WTC11 (cell line): ENCODE measurements around the gene GALNT7. TPM values are rescaled to one million over a fixed set of nuclear protein-coding genes. Genes with fewer than 3 reads are reported as not detected.

ENCODE experiments used
- ATAC-seq: fragments of 200-7000 bp; cut with Tn5 transposase; 2 replicates; pipeline ENCODE4 v1.10.0; 2021; ENCODE audit warnings: mild to moderate bottlenecking, moderate library complexity
- CTCF ChIA-PET: fragments of 300-600 bp; sonication (Branson Sonifier 250); formaldehyde crosslinking; loops from one replicate; lab custom pipeline; 2021; ENCODE audit warnings: antibody characterized with exemption; lab: Charles Lee
- POLR2A ChIA-PET: fragments of 350-600 bp; sonication (Branson Sonifier 250); formaldehyde crosslinking; loops from one replicate; lab custom pipeline; 2021; ENCODE audit warnings: antibody characterized with exemption; lab: Charles Lee
- DNase-seq: peaks from one replicate; pipeline ENCODE4 v3.0.0; 2021; ENCODE audit warnings: low spot score
- H3K27ac Mint-ChIP-seq: 2 replicates; pipeline ENCODE4 v1.8.0; 2021; ENCODE audit warnings: mixed read lengths
- H3K27me3 Mint-ChIP-seq: 2 replicates; pipeline ENCODE4 v1.8.0; 2021; ENCODE audit warnings: low read depth, mild to moderate bottlenecking, moderate library complexity, mixed read lengths
- H3K36me3 Mint-ChIP-seq: 2 replicates; pipeline ENCODE4 v1.8.0; 2021; ENCODE audit warnings: mixed read lengths
- H3K4me1 Mint-ChIP-seq: 2 replicates; pipeline ENCODE4 v1.8.0; 2022; ENCODE audit warnings: mixed read lengths
- H3K4me3 Mint-ChIP-seq: 2 replicates; pipeline ENCODE4 v1.8.0; 2021; ENCODE audit warnings: mild to moderate bottlenecking, moderate library complexity, mixed read lengths
- H3K9me3 Mint-ChIP-seq: 2 replicates; pipeline ENCODE4 v1.8.0; 2021; ENCODE audit warnings: mixed read lengths
- ATF1 ChIP-seq: sonication (generic); formaldehyde crosslinking; IDR thresholded peaks from 2 replicates; pipeline ENCODE4 v1.8.1; 2023; ENCODE audit warnings: mild to moderate bottlenecking, moderate library complexity, missing genetic modification reagents
- ERG ChIP-seq: fragments of 250-450 bp; sonication (Bioruptor Pico); IDR thresholded peaks from 2 replicates; pipeline ENCODE4 v1.8.0; 2021; ENCODE audit warnings: mild to moderate bottlenecking
- GABPB1 ChIP-seq: sonication (generic); formaldehyde crosslinking; IDR thresholded peaks from 2 replicates; pipeline ENCODE4 v1.8.1; 2023; ENCODE audit warnings: mild to moderate bottlenecking, missing genetic modification reagents
- HMGA2 ChIP-seq: fragments of 250-450 bp; sonication (Bioruptor Pico); IDR thresholded peaks from 2 replicates; pipeline ENCODE4 v1.4.0; 2021; ENCODE audit warnings: mild to moderate bottlenecking, moderate library complexity
- HMGXB4 ChIP-seq: sonication (generic); formaldehyde crosslinking; IDR thresholded peaks from 2 replicates; pipeline ENCODE4 v1.8.1; 2023; ENCODE audit warnings: mild to moderate bottlenecking, moderate library complexity, missing genetic modification reagents
- JAZF1 ChIP-seq: fragments of 250-450 bp; sonication (Bioruptor Pico); IDR thresholded peaks from 2 replicates; pipeline ENCODE4 v1.9.0; 2021; ENCODE audit warnings: moderate library complexity, mild to moderate bottlenecking, inconsistent platforms
- MXD4 ChIP-seq: fragments of 250-450 bp; sonication (Bioruptor Pico); IDR thresholded peaks from 2 replicates; pipeline ENCODE4 v1.8.0; 2021; ENCODE audit warnings: mild to moderate bottlenecking, moderate library complexity, borderline replicate concordance
- NFE2L1 ChIP-seq: sonication (generic); formaldehyde crosslinking; IDR thresholded peaks from 2 replicates; pipeline ENCODE4 v1.8.1; 2023; ENCODE audit warnings: missing genetic modification reagents
- NR3C1 ChIP-seq: sonication (generic); formaldehyde crosslinking; conservative IDR thresholded peaks from 2 replicates; pipeline ENCODE4 v1.8.1; 2023; ENCODE audit warnings: low read depth, mild to moderate bottlenecking, missing genetic modification reagents
- RELA ChIP-seq: sonication (generic); formaldehyde crosslinking; IDR thresholded peaks from 2 replicates; pipeline ENCODE4 v1.8.1; 2022; ENCODE audit warnings: missing genetic modification reagents, mild to moderate bottlenecking, borderline replicate concordance
- ZBTB21 ChIP-seq: sonication (generic); formaldehyde crosslinking; IDR thresholded peaks from 2 replicates; pipeline ENCODE4 v1.8.1; 2023; ENCODE audit warnings: mild to moderate bottlenecking, missing genetic modification reagents, borderline replicate concordance
- ZNF121 ChIP-seq: sonication (generic); formaldehyde crosslinking; IDR thresholded peaks from 2 replicates; pipeline ENCODE4 v1.8.0; 2023; ENCODE audit warnings: missing genetic modification reagents
- ZNF138 ChIP-seq: sonication (generic); formaldehyde crosslinking; conservative IDR thresholded peaks from 2 replicates; pipeline ENCODE4 v1.8.1; 2022; ENCODE audit warnings: mild to moderate bottlenecking, moderate library complexity, missing genetic modification reagents
- ZNF416 ChIP-seq: fragments of 250-450 bp; sonication (Bioruptor Pico); IDR thresholded peaks from 2 replicates; pipeline ENCODE4 v1.9.0; 2021; ENCODE audit warnings: mild to moderate bottlenecking, inconsistent platforms
- total RNA-seq: library from RNA; stranded (reverse); gene quantifications from 3 replicates; pipeline ENCODE4 v1.2.3, GENCODE V29; 2021
- TF ChIP-seq, protein P1 (sequence below): sonication (generic); formaldehyde crosslinking; IDR thresholded peaks from 2 replicates; pipeline ENCODE4 v1.8.1; 2023; ENCODE audit warnings: mild to moderate bottlenecking, missing genetic modification reagents
- TF ChIP-seq, protein P2 (sequence below): sonication (generic); formaldehyde crosslinking; IDR thresholded peaks from 2 replicates; pipeline ENCODE4 v1.8.1; 2023; ENCODE audit warnings: mild to moderate bottlenecking, missing genetic modification reagents, borderline replicate concordance
- TF ChIP-seq, protein P3 (sequence below): sonication (generic); formaldehyde crosslinking; IDR thresholded peaks from 2 replicates; pipeline ENCODE4 v1.8.1; 2022; ENCODE audit warnings: mild to moderate bottlenecking, missing genetic modification reagents, moderate library complexity, borderline replicate concordance

Gene GALNT7
- total RNA-seq, 1 experiment from 2014 or later = 86.9 TPM

- ChIA-PET CTCF (no interaction called here), POLR2A (no interaction called here)
- H3K4me1 Mint-ChIP-seq = peaks cover 8% of the 10 kb centered on the region
- no peak for TF ChIP-seq ZNF138 (CRISPR knock-in tag)
- TF ChIP-seq ZBTB21 (CRISPR knock-in tag) = no peak
- TF ChIP-seq, protein P1, sequence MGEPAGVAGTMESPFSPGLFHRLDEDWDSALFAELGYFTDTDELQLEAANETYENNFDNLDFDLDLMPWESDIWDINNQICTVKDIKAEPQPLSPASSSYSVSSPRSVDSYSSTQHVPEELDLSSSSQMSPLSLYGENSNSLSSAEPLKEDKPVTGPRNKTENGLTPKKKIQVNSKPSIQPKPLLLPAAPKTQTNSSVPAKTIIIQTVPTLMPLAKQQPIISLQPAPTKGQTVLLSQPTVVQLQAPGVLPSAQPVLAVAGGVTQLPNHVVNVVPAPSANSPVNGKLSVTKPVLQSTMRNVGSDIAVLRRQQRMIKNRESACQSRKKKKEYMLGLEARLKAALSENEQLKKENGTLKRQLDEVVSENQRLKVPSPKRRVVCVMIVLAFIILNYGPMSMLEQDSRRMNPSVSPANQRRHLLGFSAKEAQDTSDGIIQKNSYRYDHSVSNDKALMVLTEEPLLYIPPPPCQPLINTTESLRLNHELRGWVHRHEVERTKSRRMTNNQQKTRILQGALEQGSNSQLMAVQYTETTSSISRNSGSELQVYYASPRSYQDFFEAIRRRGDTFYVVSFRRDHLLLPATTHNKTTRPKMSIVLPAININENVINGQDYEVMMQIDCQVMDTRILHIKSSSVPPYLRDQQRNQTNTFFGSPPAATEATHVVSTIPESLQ (CRISPR knock-in tag) = no peak
- no peak for TF ChIP-seq ERG (CRISPR knock-in tag)
- no peak for TF ChIP-seq NFE2L1 (CRISPR knock-in tag)
- TF ChIP-seq GABPB1 (CRISPR knock-in tag) = no peak
- TF ChIP-seq, protein P2, sequence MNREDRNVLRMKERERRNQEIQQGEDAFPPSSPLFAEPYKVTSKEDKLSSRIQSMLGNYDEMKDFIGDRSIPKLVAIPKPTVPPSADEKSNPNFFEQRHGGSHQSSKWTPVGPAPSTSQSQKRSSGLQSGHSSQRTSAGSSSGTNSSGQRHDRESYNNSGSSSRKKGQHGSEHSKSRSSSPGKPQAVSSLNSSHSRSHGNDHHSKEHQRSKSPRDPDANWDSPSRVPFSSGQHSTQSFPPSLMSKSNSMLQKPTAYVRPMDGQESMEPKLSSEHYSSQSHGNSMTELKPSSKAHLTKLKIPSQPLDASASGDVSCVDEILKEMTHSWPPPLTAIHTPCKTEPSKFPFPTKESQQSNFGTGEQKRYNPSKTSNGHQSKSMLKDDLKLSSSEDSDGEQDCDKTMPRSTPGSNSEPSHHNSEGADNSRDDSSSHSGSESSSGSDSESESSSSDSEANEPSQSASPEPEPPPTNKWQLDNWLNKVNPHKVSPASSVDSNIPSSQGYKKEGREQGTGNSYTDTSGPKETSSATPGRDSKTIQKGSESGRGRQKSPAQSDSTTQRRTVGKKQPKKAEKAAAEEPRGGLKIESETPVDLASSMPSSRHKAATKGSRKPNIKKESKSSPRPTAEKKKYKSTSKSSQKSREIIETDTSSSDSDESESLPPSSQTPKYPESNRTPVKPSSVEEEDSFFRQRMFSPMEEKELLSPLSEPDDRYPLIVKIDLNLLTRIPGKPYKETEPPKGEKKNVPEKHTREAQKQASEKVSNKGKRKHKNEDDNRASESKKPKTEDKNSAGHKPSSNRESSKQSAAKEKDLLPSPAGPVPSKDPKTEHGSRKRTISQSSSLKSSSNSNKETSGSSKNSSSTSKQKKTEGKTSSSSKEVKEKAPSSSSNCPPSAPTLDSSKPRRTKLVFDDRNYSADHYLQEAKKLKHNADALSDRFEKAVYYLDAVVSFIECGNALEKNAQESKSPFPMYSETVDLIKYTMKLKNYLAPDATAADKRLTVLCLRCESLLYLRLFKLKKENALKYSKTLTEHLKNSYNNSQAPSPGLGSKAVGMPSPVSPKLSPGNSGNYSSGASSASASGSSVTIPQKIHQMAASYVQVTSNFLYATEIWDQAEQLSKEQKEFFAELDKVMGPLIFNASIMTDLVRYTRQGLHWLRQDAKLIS (CRISPR knock-in tag) = no peak
- no peak for TF ChIP-seq MXD4 (CRISPR knock-in tag)
- no peak for TF ChIP-seq ATF1 (CRISPR knock-in tag)
- no peak for TF ChIP-seq ZNF121
- TF ChIP-seq JAZF1 (CRISPR knock-in tag) = no peak
- TF ChIP-seq HMGA2 (CRISPR knock-in tag) = no peak
- TF ChIP-seq ZNF416 (CRISPR knock-in tag) = no peak
- TF ChIP-seq RELA (CRISPR knock-in tag) = no peak
- TF ChIP-seq NR3C1 (CRISPR knock-in tag) = no peak
- no peak for TF ChIP-seq HMGXB4 (CRISPR knock-in tag)
- TF ChIP-seq, protein P3, sequence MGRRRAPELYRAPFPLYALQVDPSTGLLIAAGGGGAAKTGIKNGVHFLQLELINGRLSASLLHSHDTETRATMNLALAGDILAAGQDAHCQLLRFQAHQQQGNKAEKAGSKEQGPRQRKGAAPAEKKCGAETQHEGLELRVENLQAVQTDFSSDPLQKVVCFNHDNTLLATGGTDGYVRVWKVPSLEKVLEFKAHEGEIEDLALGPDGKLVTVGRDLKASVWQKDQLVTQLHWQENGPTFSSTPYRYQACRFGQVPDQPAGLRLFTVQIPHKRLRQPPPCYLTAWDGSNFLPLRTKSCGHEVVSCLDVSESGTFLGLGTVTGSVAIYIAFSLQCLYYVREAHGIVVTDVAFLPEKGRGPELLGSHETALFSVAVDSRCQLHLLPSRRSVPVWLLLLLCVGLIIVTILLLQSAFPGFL (CRISPR knock-in tag) = no peak
- H3K27ac Mint-ChIP-seq = no peak overlapping the region; the same call in 1 of the 2 replicates
- ATAC-seq (no peak), DNase-seq (no peak)
- no peaks in the 10 kb centered on the region for H3K9me3 Mint-ChIP-seq
- no peaks in the 10 kb centered on the region for H3K27me3 Mint-ChIP-seq
- H3K36me3 Mint-ChIP-seq = no peaks in the 10 kb centered on the region
- H3K4me3 Mint-ChIP-seq = no peak overlapping the region
Observed at GRCh38 chr4:173145131-173145530, 23.5 kb upstream of the GALNT7 start.
